ENCODE measurements around the gene BICDL1.

DNA sequence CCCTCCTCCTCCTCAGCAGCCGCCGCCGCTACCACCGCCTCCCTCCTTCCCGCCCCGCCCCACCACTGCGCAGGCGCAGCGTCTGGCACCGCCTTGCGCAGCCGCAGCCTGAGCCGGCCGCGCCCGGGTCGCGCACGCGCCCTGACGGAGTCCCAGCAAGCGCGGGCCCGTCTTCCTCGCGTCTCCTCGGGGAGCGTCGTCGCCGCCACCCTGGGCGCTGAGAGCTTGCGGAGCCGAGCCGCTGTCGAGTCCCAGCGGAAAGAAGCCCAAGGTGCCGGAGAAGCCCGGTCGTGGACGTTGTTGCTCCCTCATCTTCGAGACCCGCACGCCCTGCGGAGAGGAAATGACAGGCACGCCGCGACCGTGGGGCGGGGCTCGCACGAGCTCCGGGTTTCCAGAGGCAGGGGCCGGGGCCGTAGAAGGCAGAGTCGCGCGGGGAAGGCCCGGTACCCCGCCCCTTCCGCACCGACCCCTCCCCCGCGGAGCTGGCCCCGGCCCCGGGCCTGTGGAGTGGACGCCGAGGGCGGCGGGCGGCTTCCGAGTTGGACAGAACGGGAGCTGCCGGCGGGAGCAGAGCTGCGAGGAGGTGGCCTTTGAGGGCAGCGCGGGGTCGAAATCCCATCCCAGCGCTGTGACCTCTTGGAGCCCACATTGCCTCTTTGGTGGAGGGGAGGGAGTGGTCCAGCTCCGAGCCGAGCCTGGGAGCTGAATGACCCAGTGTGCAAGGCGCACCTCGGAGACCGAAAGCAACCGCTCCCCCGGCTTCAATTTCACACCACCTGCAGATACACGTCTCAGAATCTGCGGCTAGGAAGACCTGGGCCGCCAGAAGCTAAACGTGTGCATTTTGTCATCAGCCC lies 128.0 kb downstream of the BICDL1 start:
- TF ChIP-seq, protein P1, sequence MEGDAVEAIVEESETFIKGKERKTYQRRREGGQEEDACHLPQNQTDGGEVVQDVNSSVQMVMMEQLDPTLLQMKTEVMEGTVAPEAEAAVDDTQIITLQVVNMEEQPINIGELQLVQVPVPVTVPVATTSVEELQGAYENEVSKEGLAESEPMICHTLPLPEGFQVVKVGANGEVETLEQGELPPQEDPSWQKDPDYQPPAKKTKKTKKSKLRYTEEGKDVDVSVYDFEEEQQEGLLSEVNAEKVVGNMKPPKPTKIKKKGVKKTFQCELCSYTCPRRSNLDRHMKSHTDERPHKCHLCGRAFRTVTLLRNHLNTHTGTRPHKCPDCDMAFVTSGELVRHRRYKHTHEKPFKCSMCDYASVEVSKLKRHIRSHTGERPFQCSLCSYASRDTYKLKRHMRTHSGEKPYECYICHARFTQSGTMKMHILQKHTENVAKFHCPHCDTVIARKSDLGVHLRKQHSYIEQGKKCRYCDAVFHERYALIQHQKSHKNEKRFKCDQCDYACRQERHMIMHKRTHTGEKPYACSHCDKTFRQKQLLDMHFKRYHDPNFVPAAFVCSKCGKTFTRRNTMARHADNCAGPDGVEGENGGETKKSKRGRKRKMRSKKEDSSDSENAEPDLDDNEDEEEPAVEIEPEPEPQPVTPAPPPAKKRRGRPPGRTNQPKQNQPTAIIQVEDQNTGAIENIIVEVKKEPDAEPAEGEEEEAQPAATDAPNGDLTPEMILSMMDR (tag by site-specific recombination; IDR thresholded peaks at IDR 0.05), result no peak
- TF ChIP-seq ZNF561 (tag by site-specific recombination; IDR thresholded peaks at IDR 0.05; ENCODE audit: borderline replicate concordance) (0 out of 2 replicates have a peak, but pooled peaks have one; percentile 32), MZF1 (tag by site-specific recombination; IDR thresholded peaks at IDR 0.05; ENCODE audit: borderline replicate concordance) (no peak)
- TF ChIP-seq, protein P2, sequence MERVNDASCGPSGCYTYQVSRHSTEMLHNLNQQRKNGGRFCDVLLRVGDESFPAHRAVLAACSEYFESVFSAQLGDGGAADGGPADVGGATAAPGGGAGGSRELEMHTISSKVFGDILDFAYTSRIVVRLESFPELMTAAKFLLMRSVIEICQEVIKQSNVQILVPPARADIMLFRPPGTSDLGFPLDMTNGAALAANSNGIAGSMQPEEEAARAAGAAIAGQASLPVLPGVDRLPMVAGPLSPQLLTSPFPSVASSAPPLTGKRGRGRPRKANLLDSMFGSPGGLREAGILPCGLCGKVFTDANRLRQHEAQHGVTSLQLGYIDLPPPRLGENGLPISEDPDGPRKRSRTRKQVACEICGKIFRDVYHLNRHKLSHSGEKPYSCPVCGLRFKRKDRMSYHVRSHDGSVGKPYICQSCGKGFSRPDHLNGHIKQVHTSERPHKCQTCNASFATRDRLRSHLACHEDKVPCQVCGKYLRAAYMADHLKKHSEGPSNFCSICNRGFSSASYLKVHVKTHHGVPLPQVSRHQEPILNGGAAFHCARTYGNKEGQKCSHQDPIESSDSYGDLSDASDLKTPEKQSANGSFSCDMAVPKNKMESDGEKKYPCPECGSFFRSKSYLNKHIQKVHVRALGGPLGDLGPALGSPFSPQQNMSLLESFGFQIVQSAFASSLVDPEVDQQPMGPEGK (tag by site-specific recombination; IDR thresholded peaks at IDR 0.05), result peak; percentile 63; the same call in 1 of the 2 replicates
